ENCODE measurements around the gene DDX1.

Gene DDX1

GRCh38 chr2:15665067-15665942, 73.6 kb downstream of the DDX1 start:
- no peaks in the 10 kb centered on the region for H3K9me3 Mint-ChIP-seq
- H3K4me3 Mint-ChIP-seq: no peak overlapping the region
- H3K36me3 Mint-ChIP-seq: no peaks in the 10 kb centered on the region
- CTCF ChIA-PET: no interaction called here
- no peaks in the 10 kb centered on the region for H3K4me1 Mint-ChIP-seq
- no peaks in the 10 kb centered on the region for H3K27me3 Mint-ChIP-seq
- no peak for DNase-seq
- H3K27ac Mint-ChIP-seq: no peak overlapping the region

- H3K4me1 Mint-ChIP-seq: no peaks in the 10 kb centered on the region
- H3K27ac Mint-ChIP-seq: no peak overlapping the region
- CTCF ChIA-PET: no interaction called here
- no peak for DNase-seq
- no peaks in the 10 kb centered on the region for H3K27me3 Mint-ChIP-seq
- H3K4me3 Mint-ChIP-seq: no peak overlapping the region
- H3K9me3 Mint-ChIP-seq: no peaks in the 10 kb centered on the region
- H3K36me3 Mint-ChIP-seq: no peaks in the 10 kb centered on the region
Observed at GRCh38 chr2:15665943-15666460, 74.3 kb downstream of the DDX1 start.

GRCh38 chr2:15666861-15667808, 75.5 kb downstream of the DDX1 start:
- H3K27ac Mint-ChIP-seq: no peak overlapping the region
- H3K4me1 Mint-ChIP-seq: no peaks in the 10 kb centered on the region
- CTCF ChIA-PET: no interaction called here
- no peaks in the 10 kb centered on the region for H3K36me3 Mint-ChIP-seq
- no peaks in the 10 kb centered on the region for H3K9me3 Mint-ChIP-seq
- no peaks in the 10 kb centered on the region for H3K27me3 Mint-ChIP-seq
- DNase-seq: no peak
- H3K4me3 Mint-ChIP-seq: no peak overlapping the region

GRCh38 chr2:15667809-15668556, 76.3 kb downstream of the DDX1 start:
- no peak for DNase-seq
- Mint-ChIP-seq H3K9me3 (no peaks in the 10 kb centered on the region), H3K27me3 (no peaks in the 10 kb centered on the region), H3K4me1 (no peaks in the 10 kb centered on the region), H3K27ac (no peak overlapping the region), H3K4me3 (no peak overlapping the region), H3K36me3 (no peaks in the 10 kb centered on the region)
- CTCF ChIA-PET: interaction anchor here (0.6 kb wide), 1 partner anchor 446 kb away, joined by 3 read pairs; no protein-coding TSS in a partner anchor

- Mint-ChIP-seq H3K27ac (no peak overlapping the region), H3K4me3 (no peak overlapping the region), H3K4me1 (no peaks in the 10 kb centered on the region), H3K36me3 (no peaks in the 10 kb centered on the region), H3K27me3 (peaks cover under 1% of the 10 kb centered on the region), H3K9me3 (no peaks in the 10 kb centered on the region)
- CTCF ChIA-PET: interaction anchor here (0.6 kb wide), 1 partner anchor 445 kb away, joined by 3 read pairs; no protein-coding TSS in a partner anchor
- no peak for DNase-seq
Observed at GRCh38 chr2:15668611-15669305, 77.1 kb downstream of the DDX1 start.

- peaks cover 4% of the 10 kb centered on the region for H3K27me3 Mint-ChIP-seq
- CTCF ChIA-PET: no interaction called here
- H3K36me3 Mint-ChIP-seq: no peaks in the 10 kb centered on the region
- H3K4me1 Mint-ChIP-seq: no peaks in the 10 kb centered on the region
- no peaks in the 10 kb centered on the region for H3K9me3 Mint-ChIP-seq
- no peak overlapping the region for H3K27ac Mint-ChIP-seq
- no peak for DNase-seq
- H3K4me3 Mint-ChIP-seq: no peak overlapping the region
Observed at GRCh38 chr2:15669375-15669910, 77.8 kb downstream of the DDX1 start.

- Mint-ChIP-seq H3K27me3 (peaks cover 4% of the 10 kb centered on the region), H3K36me3 (no peaks in the 10 kb centered on the region), H3K4me3 (no peak overlapping the region), H3K4me1 (no peaks in the 10 kb centered on the region), H3K9me3 (no peaks in the 10 kb centered on the region), H3K27ac (no peak overlapping the region)
- CTCF ChIA-PET: no interaction called here
- DNase-seq: no peak
Observed at GRCh38 chr2:15670469-15670868, 78.8 kb downstream of the DDX1 start.

GRCh38 chr2:15670981-15671380, 79.3 kb downstream of the DDX1 start:
- no peak for DNase-seq
- Mint-ChIP-seq H3K27ac (no peak overlapping the region), H3K9me3 (no peaks in the 10 kb centered on the region), H3K4me3 (no peak overlapping the region), H3K27me3 (peaks cover 4% of the 10 kb centered on the region), H3K4me1 (no peaks in the 10 kb centered on the region), H3K36me3 (no peaks in the 10 kb centered on the region)
- CTCF ChIA-PET: no interaction called here

- H3K4me3 Mint-ChIP-seq: no peak overlapping the region
Observed at GRCh38 chr2:15671409-15671808, 79.7 kb downstream of the DDX1 start.

GRCh38 chr2:15671842-15672815, 80.5 kb downstream of the DDX1 start:
- CTCF ChIA-PET: no interaction called here
- no peaks in the 10 kb centered on the region for H3K36me3 Mint-ChIP-seq
- no peak overlapping the region for H3K4me3 Mint-ChIP-seq
- H3K9me3 Mint-ChIP-seq: no peaks in the 10 kb centered on the region
- DNase-seq: no peak
- H3K4me1 Mint-ChIP-seq: no peaks in the 10 kb centered on the region
- peaks cover 4% of the 10 kb centered on the region for H3K27me3 Mint-ChIP-seq
- no peak overlapping the region for H3K27ac Mint-ChIP-seq

More at GRCh38 chr2:15671409-15671808, 79.7 kb downstream of the DDX1 start:
- H3K9me3 Mint-ChIP-seq: no peaks in the 10 kb centered on the region
- H3K36me3 Mint-ChIP-seq: no peaks in the 10 kb centered on the region
- no peaks in the 10 kb centered on the region for H3K4me1 Mint-ChIP-seq
- CTCF ChIA-PET: no interaction called here
- H3K27me3 Mint-ChIP-seq: peaks cover 4% of the 10 kb centered on the region
- DNase-seq: no peak
- H3K27ac Mint-ChIP-seq: no peak overlapping the region

- no peak overlapping the region for H3K4me3 Mint-ChIP-seq
- peaks cover 4% of the 10 kb centered on the region for H3K27me3 Mint-ChIP-seq
- no peaks in the 10 kb centered on the region for H3K9me3 Mint-ChIP-seq
- H3K27ac Mint-ChIP-seq: no peak overlapping the region
- no peaks in the 10 kb centered on the region for H3K4me1 Mint-ChIP-seq
- no peak for DNase-seq
- H3K36me3 Mint-ChIP-seq: no peaks in the 10 kb centered on the region
- CTCF ChIA-PET: no interaction called here
Observed at GRCh38 chr2:15672961-15673918, 81.6 kb downstream of the DDX1 start.

Data from activated naive CD4-positive, alpha-beta T cell treated with anti-CD3 and anti-CD28 coated beads, Interleukin-2, amount 10 ng/mL, durations not matched to agents 7 days and 5 days (primary cell).